ENCODE results near the gene KIF1A. TPM values are rescaled to one million over a fixed set of nuclear protein-coding genes. Genes with fewer than 3 reads are reported as not detected.
A peak's percentile ranks its signal among the peaks of the same experiment; 100 is the strongest.

Gene KIF1A
- total and polyA plus RNA-seq, 10 of the 15 experiments (the other 5 are each of a cell fraction or from before 2014, with no cell fraction given), result 0.04 to 0.95 (median 0.06) TPM; not detected in 5

DNA sequence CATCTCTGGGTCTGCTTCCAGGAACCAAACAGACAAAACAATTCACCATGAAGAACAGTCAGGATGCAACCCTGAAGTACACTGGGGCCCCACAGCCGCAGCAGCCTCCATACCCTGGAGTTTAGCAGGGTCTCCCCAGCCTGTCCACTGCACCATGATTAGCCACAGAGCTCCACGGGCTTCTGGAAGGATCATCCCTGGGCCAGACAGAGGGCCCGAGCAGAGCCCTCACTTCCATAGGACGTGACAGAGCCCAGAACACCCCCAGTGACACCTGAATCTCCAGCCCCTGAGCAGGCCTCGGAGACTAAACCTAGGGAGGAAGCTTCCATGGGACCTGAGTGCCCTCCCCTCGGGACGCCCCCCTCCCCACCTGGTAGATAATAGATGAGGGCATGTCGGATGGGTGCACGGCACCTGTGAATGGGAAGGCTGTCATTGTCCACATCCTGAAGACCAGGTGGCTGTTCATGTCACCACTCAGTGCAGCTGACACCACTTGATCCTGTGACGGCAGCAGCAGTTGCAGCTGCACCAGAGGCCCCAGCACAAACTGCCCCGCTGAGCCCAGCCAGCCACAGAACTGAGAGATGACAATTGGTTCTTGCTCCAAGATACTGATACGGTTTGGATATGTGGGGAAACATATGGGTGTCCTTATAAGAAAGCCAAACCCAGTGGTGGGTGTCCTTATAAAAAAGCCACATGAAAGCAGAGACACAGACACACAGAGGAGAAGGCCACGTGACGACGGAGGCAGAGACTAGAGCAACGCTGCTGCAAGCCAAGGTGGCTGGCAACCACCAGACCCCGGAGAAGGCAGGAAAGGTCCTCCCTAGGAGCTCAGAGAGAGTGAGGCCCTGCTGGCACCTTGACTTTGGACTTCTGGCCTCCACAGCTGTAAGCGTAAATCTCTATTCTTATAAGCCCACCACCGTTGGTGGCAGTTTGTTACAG, 23.2 kb downstream of the KIF1A start:
- Histone ChIP-seq H3K79me2 (ENCODE audit: control insufficient read depth, insufficient read depth, low read length) (no peaks in the 10 kb centered on the region), H2AFZ (ENCODE audit: control insufficient read depth, low read depth, low read length) (no peak overlapping the region), H3K4me1 (ENCODE audit: control insufficient read depth, insufficient read depth, low read length) (no peaks in the 10 kb centered on the region), H3K36me3 (ENCODE audit: control insufficient read depth in 2 of 2, insufficient read depth in 2 of 2, low read length in 1 of 2) (no peaks in the 10 kb centered on the region), H3K4me2 (ENCODE audit: control insufficient read depth, insufficient read depth) (no peak overlapping the region), H3K9me3 (replicated peaks; ENCODE audit: control insufficient read depth, insufficient read depth, low read length) (no peaks in the 10 kb centered on the region), H3K27me3 (replicated peaks in 1 of 2; ENCODE audit: control insufficient read depth in 2 of 2, insufficient read depth in 2 of 2, low read length in 1 of 2) (0 out of 4 replicates have a peak, but pooled peaks cover 0 to 1% of the 10 kb centered on the region in 2 experiments), H3K9ac (ENCODE audit: control insufficient read depth, insufficient read depth, low read length) (no peak overlapping the region), H4K20me1 (ENCODE audit: control insufficient read depth, insufficient read depth) (no peaks in the 10 kb centered on the region), H3K4me3 (no peak overlapping the region), H3K27ac (ENCODE audit: control insufficient read depth, insufficient read depth) (no peak overlapping the region)
- SMC1A ChIA-PET (ENCODE audit: uncharacterized antibody, unreplicated experiment), result no interaction called here
- intact Hi-C loops (cut with micrococcal nuclease; ENCODE audit: unreplicated experiment) (no loop called here), in situ Hi-C loops (cut with MboI) (no loop called here)
- BruUV-seq (replicated peaks), result no TSS peak
- TF ChIP-seq USF1 (IDR thresholded peaks at IDR 0.05; ENCODE audit: borderline replicate concordance, extremely low read length, insufficient read depth, low read depth, low read length) (peak; percentile 12), CEBPZ (IDR thresholded peaks at IDR 0.05; ENCODE audit: low read depth, low read length) (no peak), RB1 (IDR thresholded peaks at IDR 0.05; ENCODE audit: borderline replicate concordance) (no peak), TAF1 (IDR thresholded peaks at IDR 0.05; ENCODE audit: borderline replicate concordance, low read depth, low read length) (no peak), ZNF384 (IDR thresholded peaks at IDR 0.05; ENCODE audit: borderline replicate concordance, low read depth, low read length) (no peak)
- CTCF ChIA-PET, result no interaction called here
- RAD21 ChIA-PET (ENCODE audit: unreplicated experiment), result no interaction called here
- no peak for ATAC-seq
- WGBS (ENCODE audit: insufficient coverage, insufficient replicate concordance, low lambda C conversion rate, missing lambda C conversion rate), result 23% methylated on average over 19 of the region's 19 CpGs
- POLR2A ChIA-PET, result no interaction called here
- no peak for DNase-seq (ENCODE audit: low read depth, low spot score)
- FAIRE-seq, result no peak
